ENCODE data around the gene UBXN2A.
A peak's percentile ranks its signal among the peaks of the same experiment; 100 is the strongest.

Gene UBXN2A

DNA sequence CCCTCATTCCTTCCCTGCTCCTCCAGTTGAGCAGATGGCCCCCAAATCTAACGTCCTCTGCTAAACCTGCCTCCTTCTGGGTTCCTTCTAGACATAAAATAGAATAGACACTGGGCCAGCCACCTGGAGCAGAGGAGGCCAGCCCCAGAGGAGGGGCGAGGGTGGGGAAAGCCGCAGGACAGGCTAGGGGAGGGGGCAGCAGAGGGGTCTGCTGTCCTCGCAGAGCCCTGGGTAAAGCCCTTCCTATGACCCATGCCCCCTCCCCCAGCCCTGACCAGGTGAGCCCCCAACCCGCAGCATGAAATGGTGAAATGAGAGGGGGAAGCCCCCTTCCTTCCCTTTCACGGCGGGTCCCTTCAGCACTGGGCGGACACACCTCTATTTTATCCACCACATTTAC lies 77.4 kb downstream of the UBXN2A start:
- TF ChIP-seq, protein P1, sequence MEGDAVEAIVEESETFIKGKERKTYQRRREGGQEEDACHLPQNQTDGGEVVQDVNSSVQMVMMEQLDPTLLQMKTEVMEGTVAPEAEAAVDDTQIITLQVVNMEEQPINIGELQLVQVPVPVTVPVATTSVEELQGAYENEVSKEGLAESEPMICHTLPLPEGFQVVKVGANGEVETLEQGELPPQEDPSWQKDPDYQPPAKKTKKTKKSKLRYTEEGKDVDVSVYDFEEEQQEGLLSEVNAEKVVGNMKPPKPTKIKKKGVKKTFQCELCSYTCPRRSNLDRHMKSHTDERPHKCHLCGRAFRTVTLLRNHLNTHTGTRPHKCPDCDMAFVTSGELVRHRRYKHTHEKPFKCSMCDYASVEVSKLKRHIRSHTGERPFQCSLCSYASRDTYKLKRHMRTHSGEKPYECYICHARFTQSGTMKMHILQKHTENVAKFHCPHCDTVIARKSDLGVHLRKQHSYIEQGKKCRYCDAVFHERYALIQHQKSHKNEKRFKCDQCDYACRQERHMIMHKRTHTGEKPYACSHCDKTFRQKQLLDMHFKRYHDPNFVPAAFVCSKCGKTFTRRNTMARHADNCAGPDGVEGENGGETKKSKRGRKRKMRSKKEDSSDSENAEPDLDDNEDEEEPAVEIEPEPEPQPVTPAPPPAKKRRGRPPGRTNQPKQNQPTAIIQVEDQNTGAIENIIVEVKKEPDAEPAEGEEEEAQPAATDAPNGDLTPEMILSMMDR (IDR thresholded peaks at IDR 0.05; ENCODE audit: low read depth, low read length), result no peak
- DNase-seq (ENCODE audit: low read depth in 2 of 2), result no peak
- no peak overlapping the region for H3K4me3 ChIP-seq (replicated peaks in 1 of 2; ENCODE audit: low read depth in 2 of 2, low read length in 2 of 2)

DNA sequence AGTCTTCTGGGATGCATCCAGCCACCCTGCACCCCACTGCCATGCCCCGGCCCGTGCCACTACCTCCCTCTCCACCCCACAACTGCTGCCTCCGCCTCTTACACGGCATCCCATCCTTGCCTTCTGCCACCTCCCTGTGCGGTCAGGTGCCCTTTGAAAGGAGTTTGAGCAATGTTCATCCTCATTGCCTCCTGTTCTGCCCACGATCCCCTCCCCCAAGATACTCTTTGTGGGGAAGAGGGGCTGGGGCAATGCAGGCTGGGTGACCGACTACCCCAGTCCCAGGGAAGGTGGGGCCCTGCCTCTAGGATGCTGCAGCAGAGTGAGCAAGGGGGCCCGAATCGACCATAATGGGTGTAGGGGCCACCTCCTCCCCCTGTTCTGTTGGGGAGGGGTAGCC lies 78.0 kb downstream of the UBXN2A start:
- TF ChIP-seq, protein P1 (IDR thresholded peaks at IDR 0.05; ENCODE audit: low read depth, low read length), result no peak
- no peak for DNase-seq (ENCODE audit: low read depth in 2 of 2)

DNA sequence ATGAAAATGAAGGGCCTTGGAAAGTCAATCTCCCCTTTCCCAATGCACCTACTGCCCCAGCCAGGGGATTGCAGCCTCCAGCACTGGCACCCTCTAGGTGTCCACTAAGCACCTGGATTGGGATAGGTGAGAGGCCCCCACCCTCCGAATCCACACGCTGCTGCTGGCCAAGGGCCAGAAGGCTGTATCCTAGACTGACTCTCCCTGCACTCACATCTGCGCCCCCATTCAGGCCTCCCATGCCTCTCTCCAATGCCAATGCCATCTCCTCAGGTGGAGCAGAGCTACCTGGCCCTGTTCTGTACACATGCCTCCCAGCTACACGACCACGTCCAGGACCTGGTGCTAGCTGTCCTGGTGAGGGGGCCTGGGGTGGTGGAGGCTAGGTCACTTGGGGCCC lies 79.5 kb downstream of the UBXN2A start:
- H3K4me3 ChIP-seq (replicated peaks in 1 of 2; ENCODE audit: low read depth in 2 of 2, low read length in 2 of 2), result no peak overlapping the region
- DNase-seq (ENCODE audit: low read depth in 2 of 2), result no peak
- TF ChIP-seq, protein P1 (IDR thresholded peaks at IDR 0.05; ENCODE audit: low read depth, low read length), result no peak

More for the DNA sequence above, 78.0 kb downstream of the UBXN2A start:
- no peak overlapping the region for H3K4me3 ChIP-seq (replicated peaks in 1 of 2; ENCODE audit: low read depth in 2 of 2, low read length in 2 of 2)

DNA sequence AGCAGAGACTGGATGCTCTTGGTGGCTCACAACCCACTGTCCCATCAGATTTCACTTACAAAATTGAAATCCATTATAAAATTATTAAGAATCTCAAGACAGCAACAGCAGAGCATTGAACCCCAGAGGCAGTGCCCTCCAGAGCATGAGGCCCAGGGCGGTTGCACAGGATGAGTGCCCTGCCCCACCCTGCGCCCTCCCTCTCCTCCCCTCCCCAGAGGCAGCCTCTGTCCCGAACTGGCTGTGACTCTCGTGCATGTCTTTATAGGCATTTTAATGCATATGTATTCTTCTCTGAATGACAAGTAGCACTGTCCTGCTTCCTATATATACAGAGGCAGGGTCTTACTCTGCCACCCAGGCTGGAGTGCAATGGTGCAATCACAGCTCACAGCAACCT lies 80.0 kb downstream of the UBXN2A start:
- TF ChIP-seq, protein P1 (IDR thresholded peaks at IDR 0.05; ENCODE audit: low read depth, low read length), result no peak
- no peak overlapping the region for H3K4me3 ChIP-seq (replicated peaks in 1 of 2; ENCODE audit: low read depth in 2 of 2, low read length in 2 of 2)
- no peak for DNase-seq (ENCODE audit: low read depth in 2 of 2)

DNA sequence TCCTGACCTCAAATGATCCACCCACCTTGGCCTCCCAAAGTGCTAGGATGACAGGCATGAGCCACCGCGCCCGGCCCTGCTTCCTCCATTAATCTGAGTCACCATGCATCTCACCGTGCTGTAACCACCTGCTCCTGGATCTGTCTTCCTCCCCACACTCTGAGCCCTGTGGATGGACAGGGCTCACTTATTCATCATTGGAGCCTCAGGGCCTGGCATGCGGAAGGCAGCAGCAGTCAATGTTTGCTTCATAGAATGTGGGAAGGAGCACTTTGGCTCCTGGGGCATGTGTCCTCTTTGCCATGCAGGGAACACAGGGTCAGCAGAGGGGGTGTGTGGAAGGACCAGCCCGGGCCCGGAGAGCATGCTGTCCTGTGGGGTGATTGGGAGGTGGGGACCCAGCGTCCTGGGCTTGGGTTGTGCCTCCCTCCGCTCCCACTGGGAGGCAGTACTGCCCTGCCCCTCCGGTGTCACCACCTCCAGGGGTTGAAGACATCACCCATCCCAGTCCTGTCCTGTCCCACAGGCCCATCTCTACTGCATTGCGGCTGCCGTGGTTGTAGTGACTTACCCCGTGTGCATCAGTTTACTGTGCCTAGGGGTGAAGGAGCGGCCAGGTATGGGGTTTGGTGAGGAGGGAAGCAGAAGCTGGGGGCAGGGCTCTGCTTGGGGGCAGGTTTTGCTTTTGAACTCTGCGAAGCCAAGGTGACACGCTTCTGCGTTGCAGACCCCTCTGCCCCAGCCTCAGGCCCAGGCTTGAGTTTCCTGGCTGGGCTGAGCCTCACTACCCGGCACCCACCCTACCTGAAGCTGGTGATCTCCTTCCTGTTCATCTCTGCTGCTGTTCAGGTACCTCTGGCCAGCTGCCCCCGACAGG lies 81.1 kb downstream of the UBXN2A start:
- no peak for DNase-seq (ENCODE audit: low read depth in 2 of 2)
- H3K4me3 ChIP-seq (replicated peaks in 1 of 2; ENCODE audit: low read depth in 2 of 2, low read length in 2 of 2), result no peak overlapping the region
- TF ChIP-seq, protein P1 (IDR thresholded peaks at IDR 0.05; ENCODE audit: low read depth, low read length), result peak; percentile 33

DNA sequence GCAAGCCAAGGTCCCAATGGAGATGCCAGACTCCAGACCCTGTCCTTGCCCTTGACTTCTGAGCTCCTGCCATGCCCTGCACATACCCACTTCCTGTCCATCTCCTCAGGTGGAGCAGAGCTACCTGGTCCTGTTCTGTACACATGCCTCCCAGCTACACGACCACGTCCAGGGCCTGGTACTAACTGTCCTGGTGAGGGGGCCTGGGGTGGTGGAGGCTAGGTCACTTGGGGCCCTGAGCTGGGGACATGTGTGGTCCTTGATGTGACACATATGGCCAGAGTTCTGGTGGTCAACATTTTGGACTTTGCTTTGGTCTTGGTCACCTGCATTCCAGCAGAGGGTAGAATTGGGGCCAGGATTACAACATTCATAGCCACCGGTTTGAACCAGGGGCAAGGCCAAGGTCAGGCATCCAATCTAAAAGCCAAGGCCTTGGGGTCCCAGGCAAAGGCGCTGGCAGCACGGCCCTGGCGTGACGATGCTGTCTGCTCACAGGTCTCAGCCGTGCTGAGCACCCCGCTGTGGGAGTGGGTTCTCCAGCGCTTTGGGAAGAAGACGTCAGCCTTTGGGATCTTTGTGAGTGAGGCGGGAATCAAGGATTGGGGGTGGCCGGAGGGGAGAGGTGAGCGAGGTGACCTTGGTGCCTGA lies 82.2 kb downstream of the UBXN2A start:
- no peak for DNase-seq (ENCODE audit: low read depth in 2 of 2)
- TF ChIP-seq, protein P1 (IDR thresholded peaks at IDR 0.05; ENCODE audit: low read depth, low read length), result no peak
- H3K4me3 ChIP-seq (replicated peaks in 1 of 2; ENCODE audit: low read depth in 2 of 2, low read length in 2 of 2), result no peak overlapping the region

Data from cardiac fibroblast (primary cell).